ENCODE results near the gene NFASC.

- no peak for TF ChIP-seq POLR2A (IDR thresholded peaks at IDR 0.05)
- TF ChIP-seq CTCF (IDR thresholded peaks at IDR 0.05) = no peak
Measured at GRCh38 chr1:205014783-205015182, 144.1 kb downstream of the NFASC start.

All from testis (tissue), 2 donors.